GM18511 (cell line): Measurements from ENCODE around the gene CDHR3.

Source experiments
- ATAC-seq: cut with Tn5 transposase; IDR thresholded peaks from one replicate; pipeline ENCODE4 v1.9.1; 2021; ENCODE audit warnings: mild to moderate bottlenecking, moderate library complexity; ENCODE audit not compliant: unreplicated experiment

Gene CDHR3

GRCh38 chr7:106062006-106062405 lies 98.9 kb downstream of the CDHR3 start:
- ATAC-seq: no peak

GRCh38 chr7:106062521-106062931 lies 99.5 kb downstream of the CDHR3 start:
- ATAC-seq: no peak

DNA sequence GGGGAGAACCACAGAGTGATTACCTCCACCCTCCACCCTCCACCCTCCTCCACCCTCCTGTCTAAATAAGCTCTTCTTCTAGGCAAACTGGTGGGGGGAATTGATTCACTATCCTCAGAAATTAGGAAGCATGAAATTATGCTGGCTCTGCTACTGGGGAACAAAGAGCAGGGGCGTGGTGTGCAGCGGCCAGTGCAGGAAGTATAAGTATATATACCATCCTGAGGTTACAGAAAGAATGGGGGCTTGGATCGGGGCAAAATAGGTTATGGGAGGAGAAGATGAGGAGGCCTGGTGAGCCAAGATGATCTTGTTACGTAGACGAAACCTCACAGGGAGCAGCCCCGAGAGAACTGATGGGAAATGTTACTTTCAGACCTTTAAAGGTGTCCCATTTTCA lies 100.0 kb downstream of the CDHR3 start:
- no peak for ATAC-seq

DNA sequence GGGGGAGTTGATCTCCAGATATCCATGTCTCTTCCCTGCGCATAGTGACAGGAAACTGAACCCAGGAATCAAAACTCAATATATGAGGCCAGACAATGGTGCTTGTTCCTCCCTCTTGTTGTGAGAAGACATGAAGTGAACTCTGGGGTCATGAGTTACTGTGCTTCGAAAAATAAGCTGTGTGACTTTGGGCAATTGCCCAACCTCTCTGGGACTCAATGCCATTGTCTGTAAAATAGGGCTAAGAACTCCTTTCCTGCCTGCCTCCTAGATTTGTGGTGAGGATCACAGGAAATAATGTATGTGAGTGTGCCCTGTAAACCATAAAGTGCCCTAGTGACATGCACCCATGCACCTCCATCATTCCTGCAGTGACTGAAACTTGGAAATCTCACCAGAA lies 100.6 kb downstream of the CDHR3 start:
- ATAC-seq: no peak

- no peak for ATAC-seq
Measured at GRCh38 chr7:106064316-106064715, 101.3 kb downstream of the CDHR3 start.

DNA sequence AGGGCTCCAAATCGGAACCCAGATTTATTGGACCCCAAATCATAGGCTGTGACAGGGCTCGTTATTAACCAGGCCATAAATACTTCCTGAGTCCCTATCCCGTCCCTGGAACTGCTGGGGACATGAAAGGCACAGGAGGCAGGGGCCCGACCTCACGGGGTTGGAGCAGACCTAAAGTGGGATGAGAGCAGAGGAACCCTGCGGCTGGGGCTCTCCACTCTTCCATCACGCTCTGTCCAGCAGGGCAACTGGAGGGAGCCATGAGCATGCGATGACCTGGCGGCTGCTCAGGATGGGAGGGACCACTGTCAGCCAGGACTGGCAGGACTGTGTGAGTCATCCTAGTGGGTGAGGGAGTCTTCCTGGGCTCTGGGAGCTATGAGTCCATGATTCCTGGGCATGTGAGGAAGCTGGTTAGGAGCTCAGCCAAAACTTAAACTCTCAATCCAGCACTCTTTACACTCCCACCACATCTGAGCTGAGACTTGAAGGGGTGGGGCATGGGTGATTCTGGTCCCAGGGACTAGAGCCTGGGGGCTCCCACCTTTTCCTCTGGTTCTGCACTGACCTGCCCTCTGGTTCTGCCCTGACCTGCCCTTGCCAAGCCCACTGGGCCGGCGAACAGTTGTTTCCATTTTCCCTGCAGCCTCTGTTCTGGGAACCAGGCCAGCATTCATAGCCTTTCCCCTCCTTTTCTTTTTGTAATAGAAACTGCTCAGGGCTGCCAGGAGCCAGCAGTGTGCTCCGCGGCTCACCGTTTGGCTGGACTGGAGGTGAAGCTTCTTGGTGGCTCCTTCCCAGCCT lies 101.9 kb downstream of the CDHR3 start:
- no peak for ATAC-seq

- no peak for ATAC-seq
Measured at GRCh38 chr7:106065575-106066500, 102.8 kb downstream of the CDHR3 start.

DNA sequence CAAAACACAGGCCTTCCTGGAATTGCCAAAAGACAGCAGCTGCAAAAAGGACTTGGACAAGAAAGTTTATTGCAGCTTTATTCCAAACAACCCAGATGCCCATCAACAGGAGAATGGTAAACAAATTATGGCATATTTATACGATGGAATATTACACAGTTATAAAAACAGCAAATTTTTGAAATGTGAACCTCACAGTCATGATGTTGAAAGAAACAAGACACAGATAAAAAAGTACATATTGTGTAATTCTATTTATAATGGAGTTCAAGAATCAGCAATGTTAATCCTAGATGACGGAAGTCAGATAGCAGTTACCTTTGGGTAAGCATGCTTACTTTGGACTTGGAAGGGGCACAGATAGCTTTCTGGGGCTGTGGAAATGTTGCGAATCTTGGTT lies 104.6 kb downstream of the CDHR3 start:
- no peak for ATAC-seq

DNA sequence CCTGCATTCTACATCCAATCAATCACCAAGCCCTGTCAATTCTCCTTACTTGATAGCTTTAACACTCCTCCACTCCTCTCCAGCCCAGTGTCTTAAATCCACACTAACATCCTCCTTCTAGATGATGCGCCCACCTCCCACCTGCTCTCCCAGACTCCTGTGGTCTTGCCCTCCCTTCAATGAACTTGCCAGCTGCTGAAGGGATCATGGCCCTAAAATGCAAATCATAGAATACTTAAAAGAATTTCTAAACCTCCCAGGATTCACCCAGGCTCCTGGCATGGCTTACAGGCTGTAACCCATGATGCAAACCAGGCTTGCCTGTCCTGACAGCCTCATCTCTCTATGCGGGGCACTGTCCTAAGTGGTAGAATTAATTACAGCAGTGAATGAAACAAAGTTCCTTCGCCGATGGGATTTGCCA lies 105.5 kb downstream of the CDHR3 start:
- no peak for ATAC-seq

- no peak for ATAC-seq
Measured at GRCh38 chr7:106068986-106069385, 105.9 kb downstream of the CDHR3 start.

DNA sequence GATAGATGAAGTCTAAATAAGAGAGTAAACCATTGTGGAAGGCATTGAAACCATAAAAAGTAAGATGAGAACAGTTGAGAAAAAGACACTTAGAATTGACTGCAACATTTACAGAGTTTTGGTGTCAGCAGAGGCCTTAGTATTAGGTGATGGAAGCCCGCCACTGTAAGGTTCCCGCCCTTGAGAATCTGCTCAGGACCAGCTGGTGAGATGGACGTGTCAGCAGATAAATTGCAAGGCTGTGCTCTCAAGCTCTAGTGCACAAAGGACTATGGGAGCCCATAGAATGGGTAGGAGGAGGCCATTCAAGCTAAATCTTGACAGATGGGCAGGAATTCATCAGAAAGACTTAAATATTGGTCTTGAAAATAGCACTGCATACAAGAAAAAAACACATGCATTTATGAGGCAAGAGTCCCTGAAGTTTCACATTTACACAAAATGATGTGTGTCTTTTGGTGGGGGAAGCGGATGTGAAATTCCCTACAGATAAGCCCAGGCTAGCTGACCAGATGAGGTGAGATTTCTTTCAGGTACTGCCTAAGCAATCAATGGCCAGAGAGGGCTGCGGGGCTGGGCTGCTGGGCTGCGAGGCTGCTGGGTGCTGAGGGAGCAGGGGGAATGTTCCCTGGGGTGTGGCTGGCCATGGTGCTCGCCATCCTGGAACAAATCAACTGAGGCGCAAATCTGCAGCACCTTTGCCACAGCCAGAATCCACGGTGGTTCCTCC lies 106.6 kb downstream of the CDHR3 start:
- no peak for ATAC-seq

- ATAC-seq: no peak
Measured at GRCh38 chr7:106070201-106070551, 107.1 kb downstream of the CDHR3 start.

- no peak for ATAC-seq
Measured at GRCh38 chr7:106070567-106071254, 107.6 kb downstream of the CDHR3 start.

- peak; percentile 96 for ATAC-seq
Measured at GRCh38 chr7:106071356-106071998, 108.4 kb downstream of the CDHR3 start.

DNA sequence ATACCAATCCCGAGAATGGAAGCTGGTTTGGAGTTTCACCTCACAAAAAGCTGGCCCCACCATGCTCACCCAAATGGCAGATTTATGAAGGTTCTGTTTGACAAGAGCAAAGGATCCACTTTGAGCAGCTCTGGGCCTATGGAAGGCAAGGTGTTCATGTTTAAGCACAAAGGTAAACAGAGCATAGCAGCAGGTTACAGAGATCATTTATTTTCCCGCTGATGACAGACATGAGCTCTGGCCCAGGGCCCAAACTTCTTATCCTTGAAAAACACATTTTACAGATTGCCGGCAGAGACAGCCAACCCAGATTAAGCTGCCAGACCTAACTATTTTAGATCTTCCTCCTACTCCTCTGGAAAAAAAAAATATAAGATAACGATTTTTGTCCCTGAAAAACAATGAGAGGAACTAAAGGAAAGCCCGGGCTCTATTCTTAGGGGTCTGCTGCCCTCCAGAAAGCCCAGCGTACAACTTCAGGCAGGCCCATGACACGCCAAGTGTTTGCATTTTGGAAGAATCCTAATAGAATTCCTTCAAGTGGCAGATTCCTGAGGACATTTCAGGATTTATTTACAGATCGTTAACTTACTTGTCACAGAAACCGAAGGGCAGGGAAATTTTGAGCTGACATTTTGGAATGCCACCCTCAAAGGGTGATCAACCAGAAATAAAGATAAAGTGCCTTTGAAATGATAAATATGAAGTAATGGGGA lies 109.1 kb downstream of the CDHR3 start:
- peak; percentile 0 for ATAC-seq

- no peak for ATAC-seq
Measured at GRCh38 chr7:106072715-106073091, 109.6 kb downstream of the CDHR3 start.

- ATAC-seq: no peak
Measured at GRCh38 chr7:106073701-106074100, 110.6 kb downstream of the CDHR3 start.

DNA sequence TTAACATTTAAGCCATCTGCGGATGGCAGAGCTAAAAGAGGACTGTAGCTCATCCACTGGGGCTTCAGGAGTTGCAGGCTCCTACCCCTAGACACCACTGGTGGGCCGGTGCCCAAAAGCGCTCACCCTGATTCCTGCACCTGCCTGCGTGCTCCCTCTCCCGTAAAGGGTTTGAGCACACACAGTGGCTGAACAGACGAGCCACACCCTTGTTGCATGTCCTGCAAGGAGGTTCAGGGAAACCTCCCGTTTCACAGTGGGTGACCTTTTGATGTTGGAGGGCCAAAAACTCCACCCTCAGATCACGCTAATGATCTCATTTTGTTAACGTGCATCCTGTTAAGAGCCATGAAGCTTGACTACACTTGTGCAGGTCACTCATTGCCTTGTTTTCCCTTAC lies 111.2 kb downstream of the CDHR3 start:
- no peak for ATAC-seq

- no peak for ATAC-seq
Measured at GRCh38 chr7:106075937-106076336, 112.9 kb downstream of the CDHR3 start.

DNA sequence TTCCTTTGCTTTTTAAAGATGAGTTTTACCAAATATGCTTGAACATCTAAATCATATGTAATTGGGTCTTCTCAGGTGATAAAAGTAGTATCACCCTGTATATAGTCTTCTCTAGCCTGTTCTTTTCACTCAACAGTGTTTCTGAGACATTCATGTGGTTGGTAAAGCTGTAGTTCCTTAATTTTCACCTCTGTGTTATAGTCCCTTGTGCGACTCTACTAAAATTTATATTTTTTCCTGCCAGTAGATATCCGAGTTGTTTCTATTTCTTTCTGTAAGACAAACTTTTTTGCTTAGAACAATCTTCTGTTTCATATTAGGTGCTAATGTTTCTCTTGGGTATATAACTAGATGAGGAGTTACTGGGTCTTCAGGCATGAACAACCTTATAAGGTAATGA lies 113.5 kb downstream of the CDHR3 start:
- no peak for ATAC-seq
